SK-N-MC (cell line): Measurements from ENCODE around the gene PRXL2B.

Source experiments
- EZH2 ChIP-seq: fragments of 200-600 bp; sonication (generic); IDR thresholded peaks from one replicate; pipeline ENCODE4 v1.6.1; 2017; ENCODE audit warnings: antibody characterized with exemption
- FOXP2 ChIP-seq: optimal IDR thresholded peaks from 2 replicates; pipeline ENCODE3; 2011; ENCODE audit warnings: mild to moderate bottlenecking, moderate library complexity; ENCODE audit not compliant: insufficient read depth; ENCODE audit errors: extremely low read length, control extremely low read depth
- POLR2AphosphoS5 ChIP-seq: IDR thresholded peaks from 2 replicates; pipeline ENCODE4 v1.6.1; 2012; ENCODE audit warnings: mild to moderate bottlenecking, low read depth, low read length, borderline replicate concordance

DNA sequence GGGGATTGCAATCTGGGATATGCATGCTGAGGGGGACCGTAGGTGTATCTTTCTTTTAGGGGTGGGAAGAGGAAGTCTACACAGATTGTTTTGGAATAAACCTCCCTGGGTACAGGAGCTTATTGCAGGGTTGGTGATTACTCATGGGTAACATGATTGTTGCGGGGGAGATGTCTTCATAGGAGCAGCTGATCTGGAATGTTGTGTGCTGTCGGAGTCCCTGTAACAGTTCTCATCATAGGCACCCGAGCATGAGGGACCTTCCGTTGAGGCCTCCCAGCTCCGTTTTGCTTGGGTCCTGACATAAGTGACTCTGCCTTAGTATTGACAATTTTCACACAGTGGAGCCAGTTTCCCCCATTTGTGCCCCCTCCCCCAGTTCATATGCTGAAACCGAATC is 4.2 kb upstream of the PRXL2B start:
- TF ChIP-seq POLR2AphosphoS5 (no peak), EZH2 (no peak), FOXP2 (no peak)
